Pulmonary artery endothelial cell (primary cell): ENCODE data around the gene CANT1. TPM values are rescaled to one million over a fixed set of nuclear protein-coding genes. Genes with fewer than 3 reads are reported as not detected.
"Not testable (repeated sequence)": the region's sequence is repeated elsewhere in the genome, so short reads cannot be mapped to it uniquely, and the experiment has no call there.

Experiments
- DNase-seq: peaks from one replicate; pipeline ENCODE4 v3.0.0-alpha.2; 2011; ENCODE audit warnings: low read depth, low spot score
- total RNA-seq: library from RNA; depleted of rRNA; stranded (reverse); fragments of >200 nt; gene quantifications from 2 replicates; pipeline ENCODE4 v1.2.3, GENCODE V29; 2014

Gene CANT1
- total RNA-seq, 1 donor from 2014 or later: 54.4 TPM

DNA sequence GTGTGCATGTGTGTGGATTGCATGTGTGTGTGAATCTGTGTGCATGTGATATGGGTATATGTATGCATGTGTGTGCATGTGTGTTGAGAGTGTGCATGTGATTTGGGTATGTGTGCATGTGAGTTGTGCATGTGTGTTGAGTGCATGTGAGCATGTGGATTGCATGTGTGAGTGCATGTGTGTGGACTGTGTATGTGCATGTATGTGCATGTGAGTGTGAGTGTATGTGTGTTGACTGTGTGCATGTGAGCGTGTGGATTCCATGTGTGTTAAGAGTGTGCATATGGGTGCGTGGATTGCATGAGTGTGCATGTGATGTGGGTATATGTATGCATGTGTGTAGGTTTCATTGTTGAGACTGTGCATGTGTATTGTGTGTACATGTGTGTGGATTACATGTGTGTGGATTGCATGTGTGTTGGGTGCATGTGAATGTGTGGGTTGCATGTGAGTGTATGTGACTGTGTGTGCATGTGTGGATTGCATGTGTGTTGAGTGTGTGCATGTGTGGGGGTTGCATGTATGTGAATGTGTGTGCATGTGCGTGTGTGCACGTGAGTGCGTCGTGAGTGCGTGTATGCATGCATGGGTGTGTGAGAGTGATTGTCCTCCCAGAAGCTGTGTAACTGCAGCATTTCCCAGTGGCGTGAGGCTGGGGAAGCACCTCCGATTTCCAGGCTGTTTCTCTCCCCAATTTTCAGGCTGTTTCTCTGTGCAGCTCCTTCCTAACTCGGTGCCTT, 33.8 kb upstream of the CANT1 start:
- no peak for DNase-seq

GRCh38 chr17:79042421-79043190, 33.0 kb upstream of the CANT1 start:
- no peak for DNase-seq

- DNase-seq: no peak
These were observed 32.3 kb upstream of the CANT1 start for GRCh38 chr17:79041723-79042420.

GRCh38 chr17:79041041-79041570, 31.5 kb upstream of the CANT1 start:
- DNase-seq: no peak

GRCh38 chr17:79039886-79040285, 30.3 kb upstream of the CANT1 start:
- no peak for DNase-seq

- DNase-seq: no peak
These were observed 29.6 kb upstream of the CANT1 start for GRCh38 chr17:79039171-79039570.

- no peak for DNase-seq
These were observed 29.1 kb upstream of the CANT1 start for GRCh38 chr17:79038545-79039135.

- DNase-seq: peak; percentile 75
These were observed 27.0 kb upstream of the CANT1 start for GRCh38 chr17:79036596-79036995.

GRCh38 chr17:79036181-79036580, 26.6 kb upstream of the CANT1 start:
- no peak for DNase-seq

GRCh38 chr17:79035686-79036085, 26.1 kb upstream of the CANT1 start:
- no peak for DNase-seq

GRCh38 chr17:79034931-79035485, 25.4 kb upstream of the CANT1 start:
- DNase-seq: no peak

- DNase-seq: no peak
These were observed 24.4 kb upstream of the CANT1 start for GRCh38 chr17:79033741-79034501.

DNA sequence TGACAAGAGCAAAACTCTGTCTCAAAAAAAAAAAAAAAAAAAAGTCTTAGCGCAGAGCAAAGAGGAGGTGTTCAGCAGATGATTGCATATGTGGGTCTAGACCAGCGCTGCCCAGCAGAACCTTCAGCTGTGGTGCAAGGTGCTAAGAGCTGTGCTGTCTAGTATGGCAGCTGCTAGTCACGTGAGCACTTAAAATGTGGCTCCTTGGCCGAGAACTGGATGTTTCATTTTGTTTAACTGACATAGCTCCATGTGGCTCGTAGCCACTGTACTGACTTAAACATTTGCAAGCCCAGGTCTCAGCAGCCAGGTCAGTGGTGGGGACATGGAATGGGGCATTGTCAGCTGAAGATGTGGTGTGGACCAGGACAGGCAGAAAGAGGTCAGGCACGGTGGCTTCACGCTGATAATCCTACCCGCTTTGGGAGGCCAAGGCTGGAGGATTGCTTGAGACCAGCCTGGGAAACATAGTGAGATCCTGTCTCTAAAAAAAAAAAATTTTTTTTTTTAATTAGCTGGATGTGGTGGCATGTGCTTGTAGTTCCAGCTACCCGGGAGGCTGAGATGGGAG, 23.6 kb upstream of the CANT1 start:
- DNase-seq: no peak

DNA sequence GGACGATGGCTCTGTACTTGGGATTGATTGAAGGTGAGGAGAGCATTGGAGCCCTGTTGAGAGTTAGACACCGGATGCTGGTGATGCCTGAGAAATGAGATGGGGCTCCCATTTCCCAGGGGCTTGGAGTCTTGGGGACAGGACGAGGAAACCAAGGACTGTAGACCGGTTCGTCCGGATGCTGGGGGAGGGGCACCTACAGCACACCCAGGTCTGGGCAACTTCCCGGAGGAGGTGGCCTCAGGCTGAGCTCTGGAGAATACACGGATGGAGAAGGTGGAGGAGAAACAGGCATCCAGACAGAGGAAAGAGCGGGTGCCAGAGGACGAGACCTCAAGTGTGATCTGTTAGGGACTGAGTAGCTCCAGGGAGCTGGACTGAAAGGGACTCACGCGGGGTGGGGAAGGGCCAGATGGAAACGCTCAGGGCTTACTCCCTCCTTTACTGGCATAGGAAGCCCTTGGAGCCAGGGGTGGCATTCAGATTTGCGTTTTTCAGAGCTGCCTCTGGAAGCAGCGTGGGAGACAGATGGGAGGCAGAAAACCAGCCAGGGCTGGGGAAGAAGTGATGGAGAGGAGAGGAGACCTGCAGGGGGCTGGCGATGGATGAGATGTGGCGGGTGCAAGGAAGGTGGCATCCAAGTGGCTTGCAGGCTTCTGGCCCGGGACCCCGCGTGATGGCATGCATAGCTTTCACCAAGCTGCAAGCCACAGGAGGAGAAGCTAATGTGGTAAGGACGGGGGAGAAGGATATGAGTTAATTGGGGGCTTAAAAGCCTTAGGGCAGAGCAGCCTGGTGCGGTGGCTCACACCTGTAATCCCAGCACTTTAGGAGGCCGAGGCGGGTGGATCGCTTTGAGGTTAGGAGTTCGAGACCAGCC, 22.7 kb upstream of the CANT1 start:
- DNase-seq: no peak

DNA sequence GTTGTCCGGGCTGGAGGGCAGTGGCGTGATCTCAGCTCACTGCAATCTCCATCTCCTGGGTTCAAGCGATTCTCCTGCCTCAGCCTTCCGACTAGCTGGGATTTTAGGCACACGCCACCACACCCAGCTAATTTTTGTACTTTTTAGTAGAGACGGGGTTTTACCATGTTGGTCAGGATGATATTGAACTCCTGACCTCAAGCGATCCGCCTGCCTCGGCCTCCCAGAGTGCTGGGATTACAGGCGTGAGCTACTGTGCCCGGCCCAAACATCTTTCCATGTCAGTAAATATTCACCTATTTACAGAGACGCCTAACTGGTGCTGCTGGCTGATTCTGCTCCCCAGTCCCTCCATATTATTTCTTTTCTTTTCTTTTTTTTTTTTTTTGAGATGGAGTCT, 21.1 kb upstream of the CANT1 start:
- DNase-seq: not testable (repeated sequence)

GRCh38 chr17:79029327-79030009, 19.9 kb upstream of the CANT1 start:
- DNase-seq: no peak

- no peak for DNase-seq
These were observed 19.1 kb upstream of the CANT1 start for GRCh38 chr17:79028496-79029326.
